Germinal center (tissue), 1 donor: Measurements from ENCODE around the gene HEATR5B.
"Not testable (repeated sequence)": the region's sequence is repeated elsewhere in the genome, so short reads cannot be mapped to it uniquely, and the experiment has no call there.

Experiments
- DNase-seq: peaks from one replicate; pipeline ENCODE4 v3.0.0; 2012; ENCODE audit warnings: mixed read lengths, low spot score

The HEATR5B gene

GRCh38 chr2:37061776-37062175 lies 22.4 kb downstream of the HEATR5B start:
- DNase-seq: no peak

- DNase-seq: no peak
These were observed 23.0 kb downstream of the HEATR5B start for GRCh38 chr2:37061013-37061711.

- no peak for DNase-seq
These were observed 23.7 kb downstream of the HEATR5B start for GRCh38 chr2:37060446-37060845.

GRCh38 chr2:37059841-37060240 lies 24.3 kb downstream of the HEATR5B start:
- DNase-seq: no peak

GRCh38 chr2:37052600-37053332 lies 31.4 kb downstream of the HEATR5B start:
- no peak for DNase-seq

GRCh38 chr2:37039580-37039979 lies 44.6 kb downstream of the HEATR5B start:
- DNase-seq: no peak

- no peak for DNase-seq
These were observed 46.4 kb downstream of the HEATR5B start for GRCh38 chr2:37037771-37038170.

- no peak for DNase-seq
These were observed 54.4 kb downstream of the HEATR5B start for GRCh38 chr2:37029758-37030157.

- DNase-seq: no peak
These were observed 58.1 kb downstream of the HEATR5B start for GRCh38 chr2:37026050-37026449.

GRCh38 chr2:37020887-37021796 lies 63.0 kb downstream of the HEATR5B start:
- DNase-seq: no peak

GRCh38 chr2:37020212-37020886 lies 63.8 kb downstream of the HEATR5B start:
- DNase-seq: no peak

GRCh38 chr2:37013315-37013641 lies 70.9 kb downstream of the HEATR5B start:
- no peak for DNase-seq

GRCh38 chr2:37011130-37011529 lies 73.0 kb downstream of the HEATR5B start:
- peak; percentile 15 for DNase-seq

GRCh38 chr2:37005118-37005868 lies 78.9 kb downstream of the HEATR5B start:
- no peak for DNase-seq

- no peak for DNase-seq
These were observed 83.1 kb downstream of the HEATR5B start for GRCh38 chr2:37000988-37001556.

- no peak for DNase-seq
These were observed 83.9 kb downstream of the HEATR5B start for GRCh38 chr2:37000318-37000717.

- not testable (repeated sequence) for DNase-seq
These were observed 84.8 kb downstream of the HEATR5B start for GRCh38 chr2:36999416-36999815.

GRCh38 chr2:36993841-36994620 lies 90.1 kb downstream of the HEATR5B start:
- no peak for DNase-seq

- DNase-seq: no peak
These were observed 96.2 kb downstream of the HEATR5B start for GRCh38 chr2:36988008-36988407.

GRCh38 chr2:36982467-36982866 lies 101.7 kb downstream of the HEATR5B start:
- DNase-seq: no peak
